Panc1 (cell line): ENCODE data around the gene BRINP2.

Experiments used
- TF ChIP-seq, protein P1 (sequence below), 2 experiments: IDR thresholded peaks; 2 replicates each; pipeline ENCODE4 v1.6.1; 2011 to 2012; ENCODE audit warnings: low read depth in 2 of 2, control low read depth in 1 of 2, low read length in 1 of 2, mild to moderate bottlenecking in 1 of 2, moderate library complexity in 1 of 2; ENCODE audit not compliant: insufficient read depth in 1 of 2
- TF ChIP-seq, protein P2 (sequence below): fragments of 450-650 bp; IDR thresholded peaks from 2 replicates; pipeline ENCODE4 v1.5.1; 2017; ENCODE audit warnings: mild to moderate bottlenecking

DNA sequence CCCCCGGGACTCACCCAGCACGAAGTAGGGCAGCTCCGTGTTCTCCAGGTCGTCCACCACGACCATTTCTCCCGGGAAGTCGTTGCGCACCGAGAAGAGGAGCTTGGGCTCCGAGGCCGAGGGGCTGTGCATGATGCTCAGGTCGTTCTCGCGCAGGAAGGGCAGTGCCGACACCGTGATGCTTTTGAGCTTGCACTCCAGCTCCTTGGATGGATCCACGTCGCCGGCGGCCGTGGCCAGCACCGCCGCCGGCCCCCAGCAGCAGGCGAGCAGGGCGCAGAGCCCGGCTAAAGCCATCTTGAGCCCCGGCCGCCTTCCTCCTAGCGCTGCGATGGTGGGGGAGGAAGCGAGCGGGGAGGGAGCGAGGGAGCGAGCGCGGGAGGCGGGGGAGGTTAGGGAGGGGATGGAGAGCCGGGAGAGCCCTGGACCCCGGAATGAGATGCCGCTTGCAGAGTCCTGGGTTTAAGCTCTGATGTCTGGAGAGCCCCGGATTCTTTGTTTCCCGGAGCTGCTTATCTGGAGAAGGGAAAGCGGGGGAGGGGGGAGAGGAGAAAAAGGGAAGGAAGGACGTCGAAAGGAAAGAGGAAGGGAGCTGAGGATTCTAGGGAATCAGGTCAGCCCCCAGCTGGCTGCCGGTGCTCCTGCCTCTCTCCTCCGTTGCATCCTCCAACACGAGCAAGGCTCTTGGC is 6.2 kb upstream of the BRINP2 start, which contains the start of gene ASTN1:
- TF ChIP-seq, protein P1, sequence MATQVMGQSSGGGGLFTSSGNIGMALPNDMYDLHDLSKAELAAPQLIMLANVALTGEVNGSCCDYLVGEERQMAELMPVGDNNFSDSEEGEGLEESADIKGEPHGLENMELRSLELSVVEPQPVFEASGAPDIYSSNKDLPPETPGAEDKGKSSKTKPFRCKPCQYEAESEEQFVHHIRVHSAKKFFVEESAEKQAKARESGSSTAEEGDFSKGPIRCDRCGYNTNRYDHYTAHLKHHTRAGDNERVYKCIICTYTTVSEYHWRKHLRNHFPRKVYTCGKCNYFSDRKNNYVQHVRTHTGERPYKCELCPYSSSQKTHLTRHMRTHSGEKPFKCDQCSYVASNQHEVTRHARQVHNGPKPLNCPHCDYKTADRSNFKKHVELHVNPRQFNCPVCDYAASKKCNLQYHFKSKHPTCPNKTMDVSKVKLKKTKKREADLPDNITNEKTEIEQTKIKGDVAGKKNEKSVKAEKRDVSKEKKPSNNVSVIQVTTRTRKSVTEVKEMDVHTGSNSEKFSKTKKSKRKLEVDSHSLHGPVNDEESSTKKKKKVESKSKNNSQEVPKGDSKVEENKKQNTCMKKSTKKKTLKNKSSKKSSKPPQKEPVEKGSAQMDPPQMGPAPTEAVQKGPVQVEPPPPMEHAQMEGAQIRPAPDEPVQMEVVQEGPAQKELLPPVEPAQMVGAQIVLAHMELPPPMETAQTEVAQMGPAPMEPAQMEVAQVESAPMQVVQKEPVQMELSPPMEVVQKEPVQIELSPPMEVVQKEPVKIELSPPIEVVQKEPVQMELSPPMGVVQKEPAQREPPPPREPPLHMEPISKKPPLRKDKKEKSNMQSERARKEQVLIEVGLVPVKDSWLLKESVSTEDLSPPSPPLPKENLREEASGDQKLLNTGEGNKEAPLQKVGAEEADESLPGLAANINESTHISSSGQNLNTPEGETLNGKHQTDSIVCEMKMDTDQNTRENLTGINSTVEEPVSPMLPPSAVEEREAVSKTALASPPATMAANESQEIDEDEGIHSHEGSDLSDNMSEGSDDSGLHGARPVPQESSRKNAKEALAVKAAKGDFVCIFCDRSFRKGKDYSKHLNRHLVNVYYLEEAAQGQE (IDR thresholded peaks at IDR 0.05; ENCODE audit: insufficient read depth in 1 of 2, low read depth in 2 of 2, low read length in 1 of 2) = no peak
- TF ChIP-seq, protein P2, sequence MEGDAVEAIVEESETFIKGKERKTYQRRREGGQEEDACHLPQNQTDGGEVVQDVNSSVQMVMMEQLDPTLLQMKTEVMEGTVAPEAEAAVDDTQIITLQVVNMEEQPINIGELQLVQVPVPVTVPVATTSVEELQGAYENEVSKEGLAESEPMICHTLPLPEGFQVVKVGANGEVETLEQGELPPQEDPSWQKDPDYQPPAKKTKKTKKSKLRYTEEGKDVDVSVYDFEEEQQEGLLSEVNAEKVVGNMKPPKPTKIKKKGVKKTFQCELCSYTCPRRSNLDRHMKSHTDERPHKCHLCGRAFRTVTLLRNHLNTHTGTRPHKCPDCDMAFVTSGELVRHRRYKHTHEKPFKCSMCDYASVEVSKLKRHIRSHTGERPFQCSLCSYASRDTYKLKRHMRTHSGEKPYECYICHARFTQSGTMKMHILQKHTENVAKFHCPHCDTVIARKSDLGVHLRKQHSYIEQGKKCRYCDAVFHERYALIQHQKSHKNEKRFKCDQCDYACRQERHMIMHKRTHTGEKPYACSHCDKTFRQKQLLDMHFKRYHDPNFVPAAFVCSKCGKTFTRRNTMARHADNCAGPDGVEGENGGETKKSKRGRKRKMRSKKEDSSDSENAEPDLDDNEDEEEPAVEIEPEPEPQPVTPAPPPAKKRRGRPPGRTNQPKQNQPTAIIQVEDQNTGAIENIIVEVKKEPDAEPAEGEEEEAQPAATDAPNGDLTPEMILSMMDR = no peak
